PFSK-1 (cell line): ENCODE measurements around the gene ZNF747.

Experiments used
- FOXP2 ChIP-seq: optimal IDR thresholded peaks from 2 replicates; pipeline ENCODE3; 2011; ENCODE audit warnings: borderline replicate concordance, control low read depth, inconsistent platforms; ENCODE audit not compliant: insufficient read depth; ENCODE audit errors: extremely low read length, extremely low read depth
- POLR2AphosphoS5 ChIP-seq: IDR thresholded peaks from 2 replicates; pipeline ENCODE4 v1.6.1; 2012; ENCODE audit warnings: low read depth, mild to moderate bottlenecking, control low read depth, low read length, moderate library complexity
- SIN3A ChIP-seq: IDR thresholded peaks from 2 replicates; pipeline ENCODE4 v1.6.1; 2012; ENCODE audit warnings: mild to moderate bottlenecking, low read length, moderate library complexity, borderline replicate concordance; ENCODE audit not compliant: insufficient read depth
- TAF1 ChIP-seq: IDR thresholded peaks from 2 replicates; pipeline ENCODE4 v1.6.1; 2012; ENCODE audit warnings: low read length, control low read depth, borderline replicate concordance; ENCODE audit not compliant: insufficient read depth
- TF ChIP-seq, protein P1 (sequence below), 2 experiments: IDR thresholded peaks; 2 replicates each; pipeline versions ENCODE4 v1.6.1 to v1.8.0; 2011 to 2012; ENCODE audit warnings: low read depth in 2 of 2, low read length in 2 of 2, control low read depth in 1 of 2, inconsistent platforms in 1 of 2, mild to moderate bottlenecking in 1 of 2, moderate library complexity in 1 of 2; ENCODE audit not compliant: insufficient read depth in 1 of 2

DNA sequence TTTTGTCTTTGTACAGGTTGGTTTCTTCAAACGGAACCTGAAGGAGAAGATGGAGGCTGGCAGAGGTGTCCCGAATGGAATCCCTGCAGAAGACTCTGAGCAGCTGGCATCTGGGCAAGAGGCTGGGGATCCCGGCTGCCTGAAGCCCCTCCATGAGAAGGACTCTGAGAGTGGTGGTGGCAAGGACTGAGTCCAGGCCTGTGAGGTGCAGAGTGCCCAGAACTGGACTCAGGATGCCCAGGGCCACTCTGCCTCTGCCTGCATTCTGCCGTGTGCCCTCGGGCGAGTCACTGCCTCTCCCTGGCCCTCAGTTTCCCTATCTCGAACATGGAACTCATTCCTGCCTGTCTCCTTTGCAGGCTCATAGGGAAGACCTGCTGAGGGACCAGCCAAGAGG lies 13.2 kb downstream of the ZNF747 start:
- TF ChIP-seq SIN3A (no peak), TAF1 (no peak), FOXP2 (no peak), POLR2AphosphoS5 (no peak)
- TF ChIP-seq, protein P1, sequence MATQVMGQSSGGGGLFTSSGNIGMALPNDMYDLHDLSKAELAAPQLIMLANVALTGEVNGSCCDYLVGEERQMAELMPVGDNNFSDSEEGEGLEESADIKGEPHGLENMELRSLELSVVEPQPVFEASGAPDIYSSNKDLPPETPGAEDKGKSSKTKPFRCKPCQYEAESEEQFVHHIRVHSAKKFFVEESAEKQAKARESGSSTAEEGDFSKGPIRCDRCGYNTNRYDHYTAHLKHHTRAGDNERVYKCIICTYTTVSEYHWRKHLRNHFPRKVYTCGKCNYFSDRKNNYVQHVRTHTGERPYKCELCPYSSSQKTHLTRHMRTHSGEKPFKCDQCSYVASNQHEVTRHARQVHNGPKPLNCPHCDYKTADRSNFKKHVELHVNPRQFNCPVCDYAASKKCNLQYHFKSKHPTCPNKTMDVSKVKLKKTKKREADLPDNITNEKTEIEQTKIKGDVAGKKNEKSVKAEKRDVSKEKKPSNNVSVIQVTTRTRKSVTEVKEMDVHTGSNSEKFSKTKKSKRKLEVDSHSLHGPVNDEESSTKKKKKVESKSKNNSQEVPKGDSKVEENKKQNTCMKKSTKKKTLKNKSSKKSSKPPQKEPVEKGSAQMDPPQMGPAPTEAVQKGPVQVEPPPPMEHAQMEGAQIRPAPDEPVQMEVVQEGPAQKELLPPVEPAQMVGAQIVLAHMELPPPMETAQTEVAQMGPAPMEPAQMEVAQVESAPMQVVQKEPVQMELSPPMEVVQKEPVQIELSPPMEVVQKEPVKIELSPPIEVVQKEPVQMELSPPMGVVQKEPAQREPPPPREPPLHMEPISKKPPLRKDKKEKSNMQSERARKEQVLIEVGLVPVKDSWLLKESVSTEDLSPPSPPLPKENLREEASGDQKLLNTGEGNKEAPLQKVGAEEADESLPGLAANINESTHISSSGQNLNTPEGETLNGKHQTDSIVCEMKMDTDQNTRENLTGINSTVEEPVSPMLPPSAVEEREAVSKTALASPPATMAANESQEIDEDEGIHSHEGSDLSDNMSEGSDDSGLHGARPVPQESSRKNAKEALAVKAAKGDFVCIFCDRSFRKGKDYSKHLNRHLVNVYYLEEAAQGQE (IDR thresholded peaks at IDR 0.05; ENCODE audit: insufficient read depth in 1 of 2, low read depth in 2 of 2, low read length in 2 of 2) = no peak
